ENCODE measurements around the gene SULT4A1.

GRCh38 chr22:43858156-43858895, 4.0 kb downstream of the SULT4A1 start:
- TF ChIP-seq, protein P1, sequence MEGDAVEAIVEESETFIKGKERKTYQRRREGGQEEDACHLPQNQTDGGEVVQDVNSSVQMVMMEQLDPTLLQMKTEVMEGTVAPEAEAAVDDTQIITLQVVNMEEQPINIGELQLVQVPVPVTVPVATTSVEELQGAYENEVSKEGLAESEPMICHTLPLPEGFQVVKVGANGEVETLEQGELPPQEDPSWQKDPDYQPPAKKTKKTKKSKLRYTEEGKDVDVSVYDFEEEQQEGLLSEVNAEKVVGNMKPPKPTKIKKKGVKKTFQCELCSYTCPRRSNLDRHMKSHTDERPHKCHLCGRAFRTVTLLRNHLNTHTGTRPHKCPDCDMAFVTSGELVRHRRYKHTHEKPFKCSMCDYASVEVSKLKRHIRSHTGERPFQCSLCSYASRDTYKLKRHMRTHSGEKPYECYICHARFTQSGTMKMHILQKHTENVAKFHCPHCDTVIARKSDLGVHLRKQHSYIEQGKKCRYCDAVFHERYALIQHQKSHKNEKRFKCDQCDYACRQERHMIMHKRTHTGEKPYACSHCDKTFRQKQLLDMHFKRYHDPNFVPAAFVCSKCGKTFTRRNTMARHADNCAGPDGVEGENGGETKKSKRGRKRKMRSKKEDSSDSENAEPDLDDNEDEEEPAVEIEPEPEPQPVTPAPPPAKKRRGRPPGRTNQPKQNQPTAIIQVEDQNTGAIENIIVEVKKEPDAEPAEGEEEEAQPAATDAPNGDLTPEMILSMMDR (IDR thresholded peaks at IDR 0.05; ENCODE audit: poor library complexity) = no peak
- TF ChIP-seq EZH2 (IDR thresholded peaks at IDR 0.05; ENCODE audit: borderline replicate concordance) (no peak), EZH2phosphoT487 (IDR thresholded peaks at IDR 0.05; ENCODE audit: low read depth, severe bottlenecking, unreplicated experiment) (no peak)

All from hepatocyte (in vitro differentiated cells).